Heart left ventricle (tissue), 13 donors: ENCODE data around the gene MGME1.

Source experiments
- CTCF ChIP-seq, 12 donors: fragments of 200-600 bp; sonication (generic) in 4 of 12; IDR thresholded peaks; one replicate each; pipeline versions ENCODE4 v1.5.0 to v1.8.0; 2018 to 2022; ENCODE audit warnings: antibody characterized with exemption in 12 of 12, mild to moderate bottlenecking in 5 of 12
- POLR2A ChIP-seq, 2 donors: fragments of 450-650 bp; IDR thresholded peaks; one replicate each; pipeline ENCODE4 v1.6.1; 2017; ENCODE audit warnings: antibody characterized with exemption in 2 of 2, mild to moderate bottlenecking in 2 of 2, moderate library complexity in 2 of 2
- donor health status: ischemic (EF 13 %, LVEDD 7.1; RV severe dilation, severe dysfunction).
- donor health status: DM: no; HTN: yes; CAD: no.
- donor health status: DM: no; HTN: no; CAD: no.
- donor health status: ischemic (EF 25% LVEDD 6.9; RV normal size, moderate dysfunction).
- donor health status: ischemic (EF 25% LVEDD 5.7; RV mildly dilated, moderate dysfunction).
- donor health status: ischemic (EF 35%, LVEDD 5.7; RV mildly dilated, moderate dysfunction).
- donor health status: nonischemic (EF 11% LVEDD 7.7; RV severe dilation, severe dysfunction).
- donor health status: DM: yes; HTN: yes; CAD: no.
- donor health status: PGD.
- donor health status: ischemic (EF 29% LVEDD 5.4; RV normal size, mild dysfunction).
- donor health status: nonischemic (EF 23%, LVEDD 6.1; RV moderate dilation, normal function).

GRCh38 chr20:17976305-17976704, 7.5 kb downstream of the MGME1 start:
- TF ChIP-seq CTCF (IDR thresholded peaks at IDR 0.05) (no peak), POLR2A (IDR thresholded peaks at IDR 0.05) (no peak)
